Measurements from ENCODE around the gene PLCB3. TPM values are rescaled to one million over a fixed set of nuclear protein-coding genes. Genes with fewer than 3 reads are reported as not detected.

PLCB3 gene
- total and polyA plus RNA-seq, 2 of the 13 experiments (the other 11 are each of a cell fraction or from before 2014, with no cell fraction given): 7.5 to 13.8 TPM

DNA sequence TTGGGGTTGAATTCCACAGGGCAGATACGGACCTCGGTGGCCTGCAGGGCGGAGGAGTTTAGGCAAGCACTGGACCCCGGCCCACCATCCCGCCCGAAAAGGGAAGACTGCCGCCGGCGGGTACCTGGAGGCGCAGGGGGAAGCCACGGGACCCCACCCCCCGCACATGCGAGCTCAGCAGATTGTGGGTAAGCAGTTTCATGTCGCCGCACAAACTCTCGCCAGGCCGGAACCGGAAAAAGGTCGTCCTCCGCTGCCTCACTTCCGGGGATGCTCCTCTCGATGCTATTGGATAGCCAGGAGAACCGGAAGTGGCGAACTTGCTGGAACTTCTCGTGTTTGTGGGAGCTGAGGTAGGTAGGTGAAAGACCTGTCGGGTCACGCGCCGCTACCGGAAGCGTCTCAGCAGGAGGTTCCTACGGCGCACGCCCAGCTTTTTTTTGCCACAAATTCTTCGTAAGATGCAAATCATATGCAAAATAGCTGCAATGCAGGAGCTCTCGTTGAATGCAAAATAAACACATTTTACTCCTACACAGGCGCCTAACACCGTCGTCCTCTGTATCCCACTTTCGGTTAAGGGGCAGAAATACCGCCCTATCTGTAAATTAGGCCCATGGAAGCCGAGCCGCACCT is 66.1 kb downstream of the PLCB3 start, which contains the start of gene TRMT112 (continued):
- TF ChIP-seq, protein P1, sequence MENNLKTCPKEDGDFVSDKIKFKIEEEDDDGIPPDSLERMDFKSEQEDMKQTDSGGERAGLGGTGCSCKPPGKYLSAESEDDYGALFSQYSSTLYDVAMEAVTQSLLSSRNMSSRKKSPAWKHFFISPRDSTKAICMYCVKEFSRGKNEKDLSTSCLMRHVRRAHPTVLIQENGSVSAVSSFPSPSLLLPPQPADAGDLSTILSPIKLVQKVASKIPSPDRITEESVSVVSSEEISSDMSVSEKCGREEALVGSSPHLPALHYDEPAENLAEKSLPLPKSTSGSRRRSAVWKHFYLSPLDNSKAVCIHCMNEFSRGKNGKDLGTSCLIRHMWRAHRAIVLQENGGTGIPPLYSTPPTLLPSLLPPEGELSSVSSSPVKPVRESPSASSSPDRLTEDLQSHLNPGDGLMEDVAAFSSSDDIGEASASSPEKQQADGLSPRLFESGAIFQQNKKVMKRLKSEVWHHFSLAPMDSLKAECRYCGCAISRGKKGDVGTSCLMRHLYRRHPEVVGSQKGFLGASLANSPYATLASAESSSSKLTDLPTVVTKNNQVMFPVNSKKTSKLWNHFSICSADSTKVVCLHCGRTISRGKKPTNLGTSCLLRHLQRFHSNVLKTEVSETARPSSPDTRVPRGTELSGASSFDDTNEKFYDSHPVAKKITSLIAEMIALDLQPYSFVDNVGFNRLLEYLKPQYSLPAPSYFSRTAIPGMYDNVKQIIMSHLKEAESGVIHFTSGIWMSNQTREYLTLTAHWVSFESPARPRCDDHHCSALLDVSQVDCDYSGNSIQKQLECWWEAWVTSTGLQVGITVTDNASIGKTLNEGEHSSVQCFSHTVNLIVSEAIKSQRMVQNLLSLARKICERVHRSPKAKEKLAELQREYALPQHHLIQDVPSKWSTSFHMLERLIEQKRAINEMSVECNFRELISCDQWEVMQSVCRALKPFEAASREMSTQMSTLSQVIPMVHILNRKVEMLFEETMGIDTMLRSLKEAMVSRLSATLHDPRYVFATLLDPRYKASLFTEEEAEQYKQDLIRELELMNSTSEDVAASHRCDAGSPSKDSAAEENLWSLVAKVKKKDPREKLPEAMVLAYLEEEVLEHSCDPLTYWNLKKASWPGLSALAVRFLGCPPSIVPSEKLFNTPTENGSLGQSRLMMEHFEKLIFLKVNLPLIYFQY (CRISPR knock-in tag; IDR thresholded peaks at IDR 0.05; ENCODE audit: borderline replicate concordance): no peak; the same call in none of the 2 replicates
- TF ChIP-seq KLF12 (CRISPR knock-in tag; IDR thresholded peaks at IDR 0.05; ENCODE audit: borderline replicate concordance) (no peak), HMGXB4 (CRISPR knock-in tag; IDR thresholded peaks at IDR 0.05; ENCODE audit: borderline replicate concordance in 1 of 2, low read depth in 1 of 2) (peak in 1 of 2 experiments; percentile 21; a peak in 2 of 4 replicates), HOXA3 (CRISPR knock-in tag; IDR thresholded peaks at IDR 0.05) (peak; percentile 84), MLXIP (CRISPR knock-in tag; IDR thresholded peaks at IDR 0.05; ENCODE audit: borderline replicate concordance) (no peak), ZNF256 (CRISPR knock-in tag; conservative IDR thresholded peaks at IDR 0.05) (no peak; the same call in 1 of the 2 replicates), NFRKB (IDR thresholded peaks at IDR 0.05) (no peak), KDM6A (CRISPR knock-in tag; IDR thresholded peaks at IDR 0.05; ENCODE audit: low read depth) (no peak), FOSL2 (CRISPR knock-in tag; IDR thresholded peaks at IDR 0.05) (no peak), KAT8 (CRISPR knock-in tag; IDR thresholded peaks at IDR 0.05) (peak; percentile 94), HNF4A (CRISPR knock-in tag; IDR thresholded peaks at IDR 0.05) (no peak), ZNF878 (CRISPR knock-in tag; IDR thresholded peaks at IDR 0.05) (peak; percentile 77; the same call in 1 of the 2 replicates)
